ENCODE measurements around the gene HRH3. TPM values are rescaled to one million over a fixed set of nuclear protein-coding genes. Genes with fewer than 3 reads are reported as not detected.

The HRH3 gene
- total RNA-seq, 1 donor from 2014 or later: not detected

DNA sequence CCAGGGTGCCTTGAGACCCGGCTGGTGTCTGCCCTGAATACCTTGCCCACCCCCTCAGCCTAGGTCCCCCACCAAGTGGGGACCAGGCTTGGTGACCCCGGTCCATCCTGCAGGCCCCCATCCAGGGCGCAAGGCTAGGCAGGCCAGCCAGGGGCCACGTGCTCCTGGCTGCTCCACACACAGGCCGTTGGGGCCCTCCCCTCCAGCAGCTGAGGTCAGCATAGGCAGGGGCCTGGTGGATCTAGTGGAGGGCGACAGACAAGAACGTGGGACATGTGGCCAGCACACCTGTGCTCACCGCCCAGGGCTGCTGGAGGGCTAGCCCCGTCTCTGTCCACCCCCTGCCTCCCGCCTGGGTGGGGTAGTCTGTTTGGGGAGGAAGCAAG, 7.5 kb upstream of the HRH3 start:
- Mint-ChIP-seq H3K36me3 (ENCODE audit: unreplicated experiment) (no peaks in the 10 kb centered on the region), H3K27ac (ENCODE audit: unreplicated experiment) (no peak overlapping the region), H3K4me1 (ENCODE audit: unreplicated experiment) (no peaks in the 10 kb centered on the region), H3K9me3 (ENCODE audit: unreplicated experiment) (no peaks in the 10 kb centered on the region), H3K4me3 (ENCODE audit: unreplicated experiment) (no peak overlapping the region), H3K27me3 (ENCODE audit: unreplicated experiment) (peaks cover 27% of the 10 kb centered on the region)
- no peak for DNase-seq (ENCODE audit: extremely low spot score, unreplicated experiment)
- TF ChIP-seq CTCF (IDR thresholded peaks at IDR 0.05): no peak

- no peak for TF ChIP-seq CTCF (IDR thresholded peaks at IDR 0.05)
These were observed 6.9 kb upstream of the HRH3 start for GRCh38 chr20:62226707-62227590.

DNA sequence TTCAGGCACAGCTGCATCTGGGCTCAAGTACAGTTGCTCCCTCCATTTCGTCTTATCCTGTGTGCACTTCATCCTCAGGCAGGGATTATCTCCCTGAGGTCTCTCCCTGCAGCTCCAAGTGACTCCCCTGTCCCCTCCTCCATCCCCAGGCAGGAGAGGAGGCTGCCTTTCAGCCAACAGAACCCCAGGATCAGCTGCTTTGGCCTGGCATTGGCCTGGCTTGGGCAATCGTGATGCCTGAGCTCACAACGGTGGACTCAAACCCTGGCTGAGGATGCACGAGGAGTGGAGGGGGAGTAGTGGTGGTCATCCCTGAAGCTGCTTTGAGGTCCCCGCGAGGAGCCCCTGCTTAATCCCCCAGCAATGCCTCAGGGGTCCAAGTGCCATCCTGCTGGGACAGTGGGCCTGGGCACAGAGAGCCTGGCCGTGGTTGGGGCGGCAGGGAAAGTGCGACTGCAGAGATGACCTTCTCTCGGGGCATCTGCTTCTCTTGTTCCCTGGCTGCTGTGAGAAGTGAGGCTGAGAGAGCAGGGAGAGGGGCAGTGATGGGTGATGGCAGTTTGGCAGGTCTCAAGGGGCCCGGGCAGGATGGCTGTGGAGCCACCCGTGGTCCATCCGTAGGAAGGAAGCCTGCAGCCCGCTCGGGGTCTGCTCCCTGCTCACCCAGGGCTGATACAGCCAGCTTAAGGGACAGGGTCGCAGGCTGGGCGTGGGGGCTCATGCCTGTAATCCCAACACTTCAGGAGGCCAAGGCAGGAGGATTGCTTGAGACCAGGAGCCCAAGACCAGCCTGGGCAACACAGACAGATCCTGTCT, 6.0 kb upstream of the HRH3 start:
- Mint-ChIP-seq H3K4me1 (ENCODE audit: unreplicated experiment) (peaks cover under 1% of the 10 kb centered on the region), H3K4me3 (ENCODE audit: unreplicated experiment) (no peak overlapping the region), H3K36me3 (ENCODE audit: unreplicated experiment) (no peaks in the 10 kb centered on the region), H3K27ac (ENCODE audit: unreplicated experiment) (no peak overlapping the region), H3K27me3 (ENCODE audit: unreplicated experiment) (peaks cover 33% of the 10 kb centered on the region), H3K9me3 (ENCODE audit: unreplicated experiment) (no peaks in the 10 kb centered on the region)
- DNase-seq (ENCODE audit: extremely low spot score, unreplicated experiment): no peak
- no peak for TF ChIP-seq CTCF (IDR thresholded peaks at IDR 0.05)

More at GRCh38 chr20:62226707-62227590, 6.9 kb upstream of the HRH3 start:
- H3K27me3 Mint-ChIP-seq (ENCODE audit: unreplicated experiment): peaks cover 28% of the 10 kb centered on the region
- H3K4me3 Mint-ChIP-seq (ENCODE audit: unreplicated experiment): no peak overlapping the region
- no peaks in the 10 kb centered on the region for H3K36me3 Mint-ChIP-seq (ENCODE audit: unreplicated experiment)
- no peak overlapping the region for H3K27ac Mint-ChIP-seq (ENCODE audit: unreplicated experiment)
- H3K4me1 Mint-ChIP-seq (ENCODE audit: unreplicated experiment): no peaks in the 10 kb centered on the region
- H3K9me3 Mint-ChIP-seq (ENCODE audit: unreplicated experiment): no peaks in the 10 kb centered on the region
- DNase-seq (ENCODE audit: extremely low spot score, unreplicated experiment): no peak

DNA sequence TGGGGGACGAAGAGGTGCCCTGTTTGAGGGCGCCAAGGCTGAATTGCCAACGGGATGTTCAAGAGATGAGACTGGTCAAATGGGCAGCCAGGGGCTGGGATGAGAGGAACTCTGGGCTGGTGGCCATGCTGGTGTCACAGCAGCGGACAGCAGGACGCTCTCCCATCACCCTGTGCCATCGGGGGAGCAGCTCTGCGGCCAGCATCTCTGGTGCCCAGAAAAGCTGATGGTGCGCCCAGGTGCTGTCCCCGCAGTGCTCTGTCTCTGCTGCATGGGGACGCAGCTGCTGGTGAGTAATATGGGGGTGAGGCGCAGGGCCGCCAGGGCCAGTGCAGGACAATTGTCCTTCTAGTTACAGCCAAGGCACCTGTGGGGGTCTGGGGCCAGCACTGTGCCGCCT, 4.9 kb upstream of the HRH3 start:
- peaks cover 34% of the 10 kb centered on the region for H3K27me3 Mint-ChIP-seq (ENCODE audit: unreplicated experiment)
- peaks cover 4% of the 10 kb centered on the region for H3K4me1 Mint-ChIP-seq (ENCODE audit: unreplicated experiment)
- no peaks in the 10 kb centered on the region for H3K36me3 Mint-ChIP-seq (ENCODE audit: unreplicated experiment)
- no peaks in the 10 kb centered on the region for H3K9me3 Mint-ChIP-seq (ENCODE audit: unreplicated experiment)
- no peak for DNase-seq (ENCODE audit: extremely low spot score, unreplicated experiment)
- H3K4me3 Mint-ChIP-seq (ENCODE audit: unreplicated experiment): no peak overlapping the region
- TF ChIP-seq CTCF (IDR thresholded peaks at IDR 0.05): no peak
- H3K27ac Mint-ChIP-seq (ENCODE audit: unreplicated experiment): no peak overlapping the region
